ENCODE measurements around the gene TIMM29.

Gene TIMM29

GRCh38 chr19:10916602-10917001, 12.0 kb upstream of the TIMM29 start:
- Histone ChIP-seq H4K20me1 (ENCODE audit: insufficient read depth, low read length) (no peaks in the 10 kb centered on the region), H3K27ac (ENCODE audit: low read length) (no peak overlapping the region), H3K4me3 (ENCODE audit: low read length) (no peak overlapping the region), H3K9ac (ENCODE audit: low read length) (no peak overlapping the region), H3K4me1 (ENCODE audit: low read length) (no peaks in the 10 kb centered on the region), H3K36me3 (replicated peaks; ENCODE audit: low read depth, low read length) (peaks cover 58% of the 10 kb centered on the region), H3K9me3 (ENCODE audit: insufficient read depth, low read length) (no peaks in the 10 kb centered on the region), H3K79me2 (ENCODE audit: low read length) (no peaks in the 10 kb centered on the region), H3K27me3 (ENCODE audit: low read depth, low read length) (no peaks in the 10 kb centered on the region), H3K4me2 (ENCODE audit: low read length) (no peak overlapping the region), H2AFZ (ENCODE audit: low read depth, low read length) (no peak overlapping the region)
- no peak for TF ChIP-seq EZH2phosphoT487 (IDR thresholded peaks at IDR 0.05; ENCODE audit: low read depth)
- no peak for TF ChIP-seq CTCF (IDR thresholded peaks at IDR 0.05; ENCODE audit: low read depth, low read length)

GRCh38 chr19:10918359-10918758, 10.3 kb upstream of the TIMM29 start:
- Histone ChIP-seq H3K4me3 (ENCODE audit: low read length) (no peak overlapping the region), H3K27me3 (ENCODE audit: low read depth, low read length) (no peaks in the 10 kb centered on the region), H3K27ac (ENCODE audit: low read length) (no peak overlapping the region), H3K36me3 (replicated peaks; ENCODE audit: low read depth, low read length) (peaks cover 55% of the 10 kb centered on the region), H3K79me2 (ENCODE audit: low read length) (no peaks in the 10 kb centered on the region), H2AFZ (ENCODE audit: low read depth, low read length) (no peak overlapping the region), H3K9ac (ENCODE audit: low read length) (no peak overlapping the region), H3K9me3 (ENCODE audit: insufficient read depth, low read length) (no peaks in the 10 kb centered on the region), H3K4me2 (ENCODE audit: low read length) (no peak overlapping the region), H3K4me1 (ENCODE audit: low read length) (no peaks in the 10 kb centered on the region), H4K20me1 (ENCODE audit: insufficient read depth, low read length) (no peaks in the 10 kb centered on the region)
- no peak for TF ChIP-seq EZH2phosphoT487 (IDR thresholded peaks at IDR 0.05; ENCODE audit: low read depth)
- TF ChIP-seq CTCF (IDR thresholded peaks at IDR 0.05; ENCODE audit: low read depth, low read length), result no peak

GRCh38 chr19:10919352-10920287, 9.0 kb upstream of the TIMM29 start:
- TF ChIP-seq EZH2phosphoT487 (IDR thresholded peaks at IDR 0.05; ENCODE audit: low read depth) (no peak), CTCF (IDR thresholded peaks at IDR 0.05; ENCODE audit: low read depth, low read length) (no peak)
- H3K27me3 ChIP-seq (ENCODE audit: low read depth, low read length), result no peaks in the 10 kb centered on the region
- no peaks in the 10 kb centered on the region for H4K20me1 ChIP-seq (ENCODE audit: insufficient read depth, low read length)
- no peaks in the 10 kb centered on the region for H3K79me2 ChIP-seq (ENCODE audit: low read length)
- H3K36me3 ChIP-seq (replicated peaks; ENCODE audit: low read depth, low read length), result peaks cover 50% of the 10 kb centered on the region
- no peaks in the 10 kb centered on the region for H3K9me3 ChIP-seq (ENCODE audit: insufficient read depth, low read length)
- H3K4me3 ChIP-seq (ENCODE audit: low read length), result no peak overlapping the region
- H3K4me1 ChIP-seq (ENCODE audit: low read length), result no peaks in the 10 kb centered on the region
- no peak overlapping the region for H2AFZ ChIP-seq (ENCODE audit: low read depth, low read length)
- H3K9ac ChIP-seq (ENCODE audit: low read length), result no peak overlapping the region
- H3K4me2 ChIP-seq (ENCODE audit: low read length), result no peak overlapping the region
- H3K27ac ChIP-seq (ENCODE audit: low read length), result no peak overlapping the region

- Histone ChIP-seq H2AFZ (ENCODE audit: low read depth, low read length) (no peak overlapping the region), H3K9me3 (ENCODE audit: insufficient read depth, low read length) (no peaks in the 10 kb centered on the region), H3K4me3 (ENCODE audit: low read length) (no peak overlapping the region), H3K27me3 (ENCODE audit: low read depth, low read length) (no peaks in the 10 kb centered on the region), H3K79me2 (ENCODE audit: low read length) (no peaks in the 10 kb centered on the region), H3K9ac (ENCODE audit: low read length) (no peak overlapping the region), H3K4me2 (ENCODE audit: low read length) (no peak overlapping the region), H4K20me1 (ENCODE audit: insufficient read depth, low read length) (no peaks in the 10 kb centered on the region), H3K4me1 (ENCODE audit: low read length) (no peaks in the 10 kb centered on the region), H3K36me3 (replicated peaks; ENCODE audit: low read depth, low read length) (peaks cover 46% of the 10 kb centered on the region), H3K27ac (ENCODE audit: low read length) (no peak overlapping the region)
- TF ChIP-seq CTCF (IDR thresholded peaks at IDR 0.05; ENCODE audit: low read depth, low read length) (no peak), EZH2phosphoT487 (IDR thresholded peaks at IDR 0.05; ENCODE audit: low read depth) (no peak)
These were observed 8.3 kb upstream of the TIMM29 start for GRCh38 chr19:10920288-10920655.
